H9 (cell line): ENCODE results near the gene KHK. TPM values are rescaled to one million over a fixed set of nuclear protein-coding genes. Genes with fewer than 3 reads are reported as not detected.

Source experiments
- DNase-seq: peaks from one replicate; pipeline ENCODE4 v3.0.0-alpha.2; 2017
- H2AFZ ChIP-seq: one replicate; pipeline ENCODE4 v1.6.1; 2013; ENCODE audit warnings: mild to moderate bottlenecking, low read length, control low read depth, moderate library complexity
- H2AK5ac ChIP-seq: 2 replicates; pipeline ENCODE4 v1.6.1; 2013; ENCODE audit warnings: low read length, control low read depth, mixed read lengths; ENCODE audit not compliant: insufficient read length
- H2BK120ac ChIP-seq: one replicate; pipeline ENCODE4 v1.6.1; 2013; ENCODE audit warnings: low read depth, mild to moderate bottlenecking, low read length, control low read depth, inconsistent platforms; ENCODE audit not compliant: poor library complexity, severe bottlenecking
- H2BK12ac ChIP-seq: 2 replicates; pipeline ENCODE4 v1.6.1; 2013; ENCODE audit warnings: low read length, control low read depth, mixed read lengths, low read depth; ENCODE audit not compliant: insufficient read length
- H2BK15ac ChIP-seq: 2 replicates; pipeline ENCODE4 v1.6.1; 2013; ENCODE audit warnings: low read depth, low read length, control low read depth
- H2BK20ac ChIP-seq: one replicate; pipeline ENCODE4 v1.6.1; 2013; ENCODE audit warnings: low read depth, mild to moderate bottlenecking, low read length, control low read depth, inconsistent platforms; ENCODE audit not compliant: poor library complexity, severe bottlenecking
- H2BK5ac ChIP-seq: 2 replicates; pipeline ENCODE4 v1.6.1; 2013; ENCODE audit warnings: low read length, control low read depth, mixed read lengths; ENCODE audit not compliant: insufficient read length
- H3K14ac ChIP-seq: 2 replicates; pipeline ENCODE4 v1.6.1; 2013; ENCODE audit warnings: low read length, control low read depth; ENCODE audit not compliant: insufficient read depth
- H3K18ac ChIP-seq: 2 replicates; pipeline ENCODE4 v1.6.1; 2013; ENCODE audit warnings: low read depth, mild to moderate bottlenecking, mixed read lengths, low read length, control low read depth; ENCODE audit not compliant: insufficient read length
- H3K23ac ChIP-seq: 2 replicates; pipeline ENCODE4 v1.6.1; 2013; ENCODE audit warnings: low read length, control low read depth, mixed read lengths, low read depth; ENCODE audit not compliant: insufficient read length
- H3K23me2 ChIP-seq: 2 replicates; pipeline ENCODE4 v1.6.1; 2013; ENCODE audit warnings: low read depth, mild to moderate bottlenecking, mixed read lengths, low read length, control low read depth; ENCODE audit not compliant: insufficient read length, poor library complexity, severe bottlenecking
- H3K27ac ChIP-seq: 2 replicates; pipeline ENCODE4 v1.5.1; 2013; ENCODE audit warnings: low read length, control low read depth, mixed read lengths, low read depth; ENCODE audit not compliant: insufficient read length
- H3K27me3 ChIP-seq: 2 replicates; pipeline ENCODE4 v1.6.1; 2013; ENCODE audit warnings: low read length, control low read depth, inconsistent platforms; ENCODE audit not compliant: insufficient read depth
- H3K4ac ChIP-seq: 2 replicates; pipeline ENCODE4 v1.6.1; 2013; ENCODE audit warnings: low read depth, mild to moderate bottlenecking, control low read depth, inconsistent platforms, low read length, moderate library complexity
- H3K4me1 ChIP-seq: 2 replicates; pipeline ENCODE4 v1.6.1; 2013; ENCODE audit warnings: low read length, control low read depth, inconsistent platforms; ENCODE audit not compliant: insufficient read depth
- H3K4me2 ChIP-seq: 2 replicates; pipeline ENCODE4 v1.6.1; 2013; ENCODE audit warnings: low read length, control low read depth, mixed read lengths; ENCODE audit not compliant: insufficient read length, insufficient read depth
- H3K56ac ChIP-seq: 2 replicates; pipeline ENCODE4 v1.6.1; 2013; ENCODE audit warnings: low read depth, mild to moderate bottlenecking, mixed read lengths, low read length, control low read depth; ENCODE audit not compliant: insufficient read length
- H3K79me1 ChIP-seq: 2 replicates; pipeline ENCODE4 v1.6.1; 2013; ENCODE audit warnings: low read depth, mild to moderate bottlenecking, moderate library complexity, low read length, control low read depth, inconsistent platforms; ENCODE audit not compliant: insufficient read depth, poor library complexity, severe bottlenecking
- H3K79me2 ChIP-seq: 2 replicates; pipeline ENCODE4 v1.6.1; 2013; ENCODE audit warnings: low read length, control low read depth, inconsistent platforms; ENCODE audit not compliant: insufficient read depth
- H3K9ac ChIP-seq: 2 replicates; pipeline ENCODE4 v1.6.1; 2013; ENCODE audit warnings: low read length, control low read depth, mixed read lengths; ENCODE audit not compliant: insufficient read length; ENCODE audit errors: extremely low read depth
- H3K9me3 ChIP-seq: one replicate; pipeline ENCODE4 v1.6.1; 2013; ENCODE audit warnings: low read depth, low read length, inconsistent platforms; ENCODE audit not compliant: control insufficient read depth
- H3T11ph ChIP-seq: one replicate; pipeline ENCODE4 v1.6.1; 2013; ENCODE audit warnings: mild to moderate bottlenecking, low read length, control low read depth, inconsistent platforms
- H4K20me1 ChIP-seq: one replicate; pipeline ENCODE4 v1.6.1; 2013; ENCODE audit not compliant: control insufficient read depth, insufficient read length, insufficient read depth
- H4K5ac ChIP-seq: 2 replicates; pipeline ENCODE4 v1.6.1; 2013; ENCODE audit warnings: low read depth, mild to moderate bottlenecking, mixed read lengths, low read length, control low read depth; ENCODE audit not compliant: insufficient read length
- H4K8ac ChIP-seq: replicated peaks from 2 replicates; pipeline ENCODE4 v1.6.1; 2013; ENCODE audit warnings: low read length, control low read depth, mixed read lengths, low read depth; ENCODE audit not compliant: insufficient read length
- H4K91ac ChIP-seq: 2 replicates; pipeline ENCODE4 v1.6.1; 2013; ENCODE audit warnings: low read depth, mild to moderate bottlenecking, moderate library complexity, mixed read lengths, low read length, control low read depth; ENCODE audit not compliant: insufficient read length
- H3K27ac Mint-ChIP-seq, 3 experiments: 2 replicates in 2 of 3; 3 replicates in 1 of 3; pipeline ENCODE4 v1.8.0; 2020 to 2021; ENCODE audit warnings: mixed read lengths in 3 of 3, mild to moderate bottlenecking in 1 of 3, moderate library complexity in 1 of 3
- H3K27me3 Mint-ChIP-seq: 2 replicates; pipeline ENCODE4 v1.8.0; 2021; ENCODE audit warnings: low read depth, mild to moderate bottlenecking, moderate library complexity, mixed read lengths
- H3K36me3 Mint-ChIP-seq, 3 experiments: 2 replicates in 2 of 3; 3 replicates in 1 of 3; pipeline ENCODE4 v1.8.0; 2020 to 2021; ENCODE audit warnings: low read depth in 3 of 3, mixed read lengths in 3 of 3; ENCODE audit not compliant: insufficient read depth in 1 of 3
- H3K4me1 Mint-ChIP-seq, 2 experiments: 2 replicates each; pipeline ENCODE4 v1.8.0; 2020; ENCODE audit warnings: mixed read lengths in 2 of 2
- H3K4me3 Mint-ChIP-seq, 2 experiments: 2 replicates in 1 of 2; 3 replicates in 1 of 2; pipeline ENCODE4 v1.8.0; 2020 to 2021; ENCODE audit warnings: mild to moderate bottlenecking in 2 of 2, mixed read lengths in 2 of 2, moderate library complexity in 1 of 2
- H3K9me3 Mint-ChIP-seq, 2 experiments: 2 replicates in 1 of 2; 3 replicates in 1 of 2; pipeline ENCODE4 v1.8.0; 2020; ENCODE audit warnings: mild to moderate bottlenecking in 2 of 2, mixed read lengths in 2 of 2, moderate library complexity in 1 of 2
- WGBS: extraction: QIAGEN DNeasy Blood & Tissue Kit; methylation state at CpG from one replicate; pipeline ENCODE4 v1.1.7; 2013; ENCODE audit warnings: missing lambda C conversion rate, low lambda C conversion rate, mixed read lengths; ENCODE audit not compliant: insufficient read length; ENCODE audit errors: extremely low coverage; 5-methylcytosine and 5-hydroxymethylcytosine counted together
- total RNA-seq: library from RNA; stranded (reverse); gene quantifications from 2 replicates; pipeline ENCODE4 v1.2.1, GENCODE V29; 2021
- TF ChIP-seq, protein P1 (sequence below): fragments of 200-600 bp; sonication (generic); conservative IDR thresholded peaks from 3 replicates; pipeline ENCODE4 v1.8.0; 2021; ENCODE audit warnings: antibody characterized with exemption, mild to moderate bottlenecking

Gene KHK
- total RNA-seq, 1 experiment from 2014 or later = 12.1 TPM

DNA sequence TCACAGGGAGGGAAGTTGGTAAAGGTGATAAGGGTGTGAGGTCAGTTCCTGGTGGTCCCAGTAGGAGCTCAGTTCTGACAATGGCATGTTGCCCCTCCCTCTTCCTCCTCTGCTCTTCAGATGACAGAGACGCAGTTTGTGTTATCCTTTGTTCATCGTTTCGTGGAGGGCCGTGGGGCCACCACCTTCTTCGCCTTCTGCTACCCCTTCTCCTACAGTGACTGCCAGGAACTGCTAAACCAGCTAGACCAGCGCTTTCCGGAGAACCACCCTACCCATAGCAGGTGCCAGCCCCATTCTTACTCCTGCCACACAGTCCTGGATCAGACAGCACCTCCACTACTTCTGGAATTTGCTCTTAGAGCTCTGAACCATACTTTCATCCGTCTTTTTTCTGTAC lies 32.8 kb upstream of the KHK start:
- Histone ChIP-seq H3K18ac (no peak overlapping the region), H2BK5ac (no peak overlapping the region), H4K20me1 (no peaks in the 10 kb centered on the region), H4K8ac (no peak overlapping the region), H3K9me3 (no peaks in the 10 kb centered on the region), H3K9ac (no peak overlapping the region), H3K27me3 (no peaks in the 10 kb centered on the region), H3K79me2 (no peaks in the 10 kb centered on the region), H2BK12ac (no peak overlapping the region), H4K5ac (no peak overlapping the region), H3K56ac (no peak overlapping the region), H3K23ac (no peak overlapping the region), H2AK5ac (no peak overlapping the region), H2BK15ac (no peak overlapping the region), H4K91ac (no peak overlapping the region), H2BK20ac (no peak overlapping the region), H3K23me2 (peaks cover 10% of the 10 kb centered on the region), H2AFZ (no peak overlapping the region), H2BK120ac (no peak overlapping the region), H3K4me1 (peaks cover 4% of the 10 kb centered on the region; the same call in 1 of the 2 replicates), H3K79me1 (no peaks in the 10 kb centered on the region), H3K4me2 (no peak overlapping the region), H3K27ac (no peak overlapping the region), H3T11ph (no peak overlapping the region), H3K4ac (no peak overlapping the region), H3K14ac (no peak overlapping the region)
- no peak for DNase-seq
- Mint-ChIP-seq H3K36me3 (peaks cover 23 to 50% (median 35%) of the 10 kb centered on the region in 3 experiments), H3K27me3 (peaks cover 6% of the 10 kb centered on the region), H3K27ac (no peak overlapping the region), H3K4me3 (peak overlapping the region; percentile 12 to 94; a peak in 2 of 5 replicates), H3K4me1 (peaks cover 10 to 14% of the 10 kb centered on the region in 2 experiments), H3K9me3 (peaks cover 6 to 7% of the 10 kb centered on the region in 2 experiments; a peak in 4 of 5 replicates)
- TF ChIP-seq, protein P1, sequence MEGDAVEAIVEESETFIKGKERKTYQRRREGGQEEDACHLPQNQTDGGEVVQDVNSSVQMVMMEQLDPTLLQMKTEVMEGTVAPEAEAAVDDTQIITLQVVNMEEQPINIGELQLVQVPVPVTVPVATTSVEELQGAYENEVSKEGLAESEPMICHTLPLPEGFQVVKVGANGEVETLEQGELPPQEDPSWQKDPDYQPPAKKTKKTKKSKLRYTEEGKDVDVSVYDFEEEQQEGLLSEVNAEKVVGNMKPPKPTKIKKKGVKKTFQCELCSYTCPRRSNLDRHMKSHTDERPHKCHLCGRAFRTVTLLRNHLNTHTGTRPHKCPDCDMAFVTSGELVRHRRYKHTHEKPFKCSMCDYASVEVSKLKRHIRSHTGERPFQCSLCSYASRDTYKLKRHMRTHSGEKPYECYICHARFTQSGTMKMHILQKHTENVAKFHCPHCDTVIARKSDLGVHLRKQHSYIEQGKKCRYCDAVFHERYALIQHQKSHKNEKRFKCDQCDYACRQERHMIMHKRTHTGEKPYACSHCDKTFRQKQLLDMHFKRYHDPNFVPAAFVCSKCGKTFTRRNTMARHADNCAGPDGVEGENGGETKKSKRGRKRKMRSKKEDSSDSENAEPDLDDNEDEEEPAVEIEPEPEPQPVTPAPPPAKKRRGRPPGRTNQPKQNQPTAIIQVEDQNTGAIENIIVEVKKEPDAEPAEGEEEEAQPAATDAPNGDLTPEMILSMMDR = no peak
- no CpG with 5 or more reads among the region's 8 CpGs for WGBS
